HG03103 (cell line): ENCODE results near the gene DVL1.

Experiments
- ATAC-seq: cut with Tn5 transposase; IDR thresholded peaks from one replicate; pipeline ENCODE4 v1.9.1; 2021; ENCODE audit warnings: low read depth; ENCODE audit not compliant: unreplicated experiment

DVL1 gene

DNA sequence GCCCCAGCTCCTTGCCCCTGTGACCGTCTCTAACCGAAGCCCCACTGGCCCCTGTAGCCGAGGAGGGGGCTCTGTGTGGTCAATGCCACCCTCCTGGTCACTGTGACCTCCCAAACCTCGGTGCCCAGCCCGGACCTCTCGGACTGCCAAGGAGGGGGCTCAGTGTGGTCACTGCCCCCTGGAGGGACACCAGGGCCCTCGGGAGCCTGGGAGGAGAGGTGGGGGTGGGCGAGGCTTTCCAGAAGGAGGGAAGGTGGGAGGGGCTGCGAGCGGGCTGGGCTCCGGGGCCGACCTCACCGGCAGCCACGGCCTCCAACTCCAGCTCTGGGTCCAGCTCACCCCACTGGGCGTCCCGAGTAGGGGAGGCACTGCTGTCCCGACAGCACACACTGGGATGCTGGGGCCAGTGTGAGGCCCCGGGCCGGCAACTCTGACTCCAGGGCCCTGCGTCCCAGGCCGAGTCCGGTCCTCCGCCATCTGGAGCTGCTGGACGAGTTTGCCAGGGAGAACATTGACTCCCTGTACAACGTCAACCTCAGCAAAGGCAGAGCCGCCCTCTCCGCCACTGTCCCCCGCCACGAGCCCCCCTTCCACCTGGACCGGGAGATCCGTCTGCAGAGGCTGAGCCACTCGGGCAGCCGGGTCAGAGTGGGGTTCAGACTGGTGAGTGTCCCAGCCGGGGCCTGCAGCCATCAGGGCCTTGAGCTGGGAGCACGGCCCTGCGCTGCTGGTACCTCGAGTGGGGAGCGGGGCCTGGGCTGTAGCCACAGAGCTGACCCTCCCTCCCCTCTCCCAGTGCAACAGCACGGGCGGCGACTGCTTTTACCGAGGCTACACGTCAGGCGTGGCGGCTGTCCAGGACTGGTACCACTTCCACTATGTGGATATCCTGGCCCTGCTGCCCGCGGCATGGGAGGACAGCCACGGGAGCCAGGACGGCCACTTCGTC lies 62.6 kb downstream of the DVL1 start:
- ATAC-seq = no peak

DNA sequence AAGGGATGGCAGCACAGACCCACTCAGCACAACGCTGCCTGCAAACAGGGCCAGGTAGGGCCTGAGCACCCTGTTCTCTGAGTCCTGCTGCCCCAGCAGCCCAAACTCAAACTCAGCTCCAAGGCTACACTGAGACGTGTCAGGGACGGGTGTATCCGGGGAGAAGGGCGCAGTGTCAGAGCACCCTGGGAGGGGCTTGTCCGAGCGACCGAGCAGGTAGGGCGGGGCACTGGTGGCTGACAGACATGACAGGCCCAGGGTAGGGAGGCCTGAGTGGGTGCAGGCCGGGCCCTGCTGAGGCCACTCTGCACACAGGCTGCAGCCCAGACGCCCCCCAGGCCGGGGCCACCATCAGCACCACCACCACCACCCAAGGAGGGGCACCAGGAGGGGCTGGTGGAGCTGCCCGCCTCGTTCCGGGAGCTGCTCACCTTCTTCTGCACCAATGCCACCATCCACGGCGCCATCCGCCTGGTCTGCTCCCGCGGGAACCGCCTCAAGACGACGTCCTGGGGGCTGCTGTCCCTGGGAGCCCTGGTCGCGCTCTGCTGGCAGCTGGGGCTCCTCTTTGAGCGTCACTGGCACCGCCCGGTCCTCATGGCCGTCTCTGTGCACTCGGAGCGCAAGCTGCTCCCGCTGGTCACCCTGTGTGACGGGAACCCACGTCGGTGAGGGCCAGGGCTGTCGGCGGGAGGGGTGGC lies 63.5 kb downstream of the DVL1 start:
- no peak for ATAC-seq
